ENCODE results near the gene NOD2.

NOD2 gene

GRCh38 chr16:50767197-50767596, 73.8 kb downstream of the NOD2 start:
- Histone ChIP-seq H3K4me1 (ENCODE audit: control insufficient read depth, insufficient read depth, low read length, poor library complexity, severe bottlenecking) (no peaks in the 10 kb centered on the region), H3K9me3 (ENCODE audit: control insufficient read depth, low read length) (peaks cover 14% of the 10 kb centered on the region), H3K4me3 (ENCODE audit: extremely low read depth, insufficient read depth, low read length, poor library complexity, severe bottlenecking) (no peak overlapping the region), H3K27ac (ENCODE audit: low read depth, low read length, severe bottlenecking) (no peak overlapping the region), H3K36me3 (ENCODE audit: control insufficient read depth, insufficient read depth, low read length) (peaks cover 22% of the 10 kb centered on the region)
- WGBS, 2 experiments (ENCODE audit: insufficient coverage in 2 of 2) = no CpG with 5 or more reads among the region's 2 CpGs

- Histone ChIP-seq H3K9me3 (ENCODE audit: control insufficient read depth, low read length) (peaks cover 6% of the 10 kb centered on the region), H3K4me1 (ENCODE audit: control insufficient read depth, insufficient read depth, low read length, poor library complexity, severe bottlenecking) (no peaks in the 10 kb centered on the region), H3K4me3 (ENCODE audit: extremely low read depth, insufficient read depth, low read length, poor library complexity, severe bottlenecking) (no peak overlapping the region), H3K36me3 (ENCODE audit: control insufficient read depth, insufficient read depth, low read length) (peaks cover 8% of the 10 kb centered on the region), H3K27ac (ENCODE audit: low read depth, low read length, severe bottlenecking) (no peak overlapping the region)
- WGBS, 2 experiments (ENCODE audit: insufficient coverage in 2 of 2) = 100% methylated on average over 2 of the region's 3 CpGs; no CpG with 5 or more reads in 1 of the 2 experiments
Measured at GRCh38 chr16:50771366-50771765, 78.0 kb downstream of the NOD2 start.

GRCh38 chr16:50774405-50774804, 81.0 kb downstream of the NOD2 start:
- H3K4me3 ChIP-seq (ENCODE audit: extremely low read depth, insufficient read depth, low read length, poor library complexity, severe bottlenecking) = no peak overlapping the region
- whole genome bisulfite sequencing, 2 experiments (ENCODE audit: insufficient coverage in 2 of 2) = 94% methylated on average over 3 of the region's 5 CpGs; no CpG with 5 or more reads in 1 of the 2 experiments

GRCh38 chr16:50774960-50775359, 81.6 kb downstream of the NOD2 start:
- H3K4me1 ChIP-seq (ENCODE audit: control insufficient read depth, insufficient read depth, low read length, poor library complexity, severe bottlenecking) = no peaks in the 10 kb centered on the region
- no peak overlapping the region for H3K4me3 ChIP-seq (ENCODE audit: extremely low read depth, insufficient read depth, low read length, poor library complexity, severe bottlenecking)
- H3K36me3 ChIP-seq (ENCODE audit: control insufficient read depth, insufficient read depth, low read length) = peaks cover 5% of the 10 kb centered on the region
- no CpG with 5 or more reads among the region's 3 CpGs for WGBS, 2 experiments (ENCODE audit: insufficient coverage in 2 of 2)
- H3K9me3 ChIP-seq (ENCODE audit: control insufficient read depth, low read length) = no peaks in the 10 kb centered on the region
- no peak overlapping the region for H3K27ac ChIP-seq (ENCODE audit: low read depth, low read length, severe bottlenecking)

More at GRCh38 chr16:50774405-50774804, 81.0 kb downstream of the NOD2 start:
- Histone ChIP-seq H3K4me1 (ENCODE audit: control insufficient read depth, insufficient read depth, low read length, poor library complexity, severe bottlenecking) (no peaks in the 10 kb centered on the region), H3K9me3 (ENCODE audit: control insufficient read depth, low read length) (no peaks in the 10 kb centered on the region), H3K36me3 (ENCODE audit: control insufficient read depth, insufficient read depth, low read length) (no peaks in the 10 kb centered on the region), H3K27ac (ENCODE audit: low read depth, low read length, severe bottlenecking) (no peak overlapping the region)

- Histone ChIP-seq H3K4me3 (ENCODE audit: extremely low read depth, insufficient read depth, low read length, poor library complexity, severe bottlenecking) (no peak overlapping the region), H3K9me3 (ENCODE audit: control insufficient read depth, low read length) (no peaks in the 10 kb centered on the region), H3K4me1 (ENCODE audit: control insufficient read depth, insufficient read depth, low read length, poor library complexity, severe bottlenecking) (no peaks in the 10 kb centered on the region), H3K27ac (ENCODE audit: low read depth, low read length, severe bottlenecking) (no peak overlapping the region), H3K36me3 (ENCODE audit: control insufficient read depth, insufficient read depth, low read length) (peaks cover 7% of the 10 kb centered on the region)
- WGBS, 2 experiments (ENCODE audit: insufficient coverage in 2 of 2) = no CpG with 5 or more reads among the region's 1 CpG
Measured at GRCh38 chr16:50776037-50776436, 82.6 kb downstream of the NOD2 start.

- Histone ChIP-seq H3K36me3 (ENCODE audit: control insufficient read depth, insufficient read depth, low read length) (peaks cover 12% of the 10 kb centered on the region), H3K27ac (ENCODE audit: low read depth, low read length, severe bottlenecking) (no peak overlapping the region), H3K9me3 (ENCODE audit: control insufficient read depth, low read length) (no peaks in the 10 kb centered on the region), H3K4me3 (ENCODE audit: extremely low read depth, insufficient read depth, low read length, poor library complexity, severe bottlenecking) (no peak overlapping the region), H3K4me1 (ENCODE audit: control insufficient read depth, insufficient read depth, low read length, poor library complexity, severe bottlenecking) (no peaks in the 10 kb centered on the region)
- 67 to 79% methylated on average over 1 of the region's 1 CpG for whole genome bisulfite sequencing, 2 experiments (ENCODE audit: insufficient coverage in 2 of 2)
Measured at GRCh38 chr16:50778284-50779163, 85.1 kb downstream of the NOD2 start.

- Histone ChIP-seq H3K9me3 (ENCODE audit: control insufficient read depth, low read length) (no peaks in the 10 kb centered on the region), H3K4me1 (ENCODE audit: control insufficient read depth, insufficient read depth, low read length, poor library complexity, severe bottlenecking) (no peaks in the 10 kb centered on the region), H3K27ac (ENCODE audit: low read depth, low read length, severe bottlenecking) (no peak overlapping the region), H3K4me3 (ENCODE audit: extremely low read depth, insufficient read depth, low read length, poor library complexity, severe bottlenecking) (no peak overlapping the region), H3K36me3 (ENCODE audit: control insufficient read depth, insufficient read depth, low read length) (peaks cover 12% of the 10 kb centered on the region)
- 80 to 95% methylated on average over 4 to 5 of the region's 7 CpGs for WGBS, 2 experiments (ENCODE audit: insufficient coverage in 2 of 2)
Measured at GRCh38 chr16:50781043-50781442, 87.6 kb downstream of the NOD2 start.

- Histone ChIP-seq H3K4me3 (ENCODE audit: extremely low read depth, insufficient read depth, low read length, poor library complexity, severe bottlenecking) (no peak overlapping the region), H3K4me1 (ENCODE audit: control insufficient read depth, insufficient read depth, low read length, poor library complexity, severe bottlenecking) (no peaks in the 10 kb centered on the region), H3K27ac (ENCODE audit: low read depth, low read length, severe bottlenecking) (no peak overlapping the region), H3K9me3 (ENCODE audit: control insufficient read depth, low read length) (no peaks in the 10 kb centered on the region), H3K36me3 (ENCODE audit: control insufficient read depth, insufficient read depth, low read length) (peaks cover 12% of the 10 kb centered on the region)
- WGBS, 2 experiments (ENCODE audit: insufficient coverage in 2 of 2) = 93 to 100% methylated on average over 3 of the region's 3 CpGs
Measured at GRCh38 chr16:50781518-50781917, 88.1 kb downstream of the NOD2 start.
